ENCODE results near the gene CCDC136.

The CCDC136 gene

DNA sequence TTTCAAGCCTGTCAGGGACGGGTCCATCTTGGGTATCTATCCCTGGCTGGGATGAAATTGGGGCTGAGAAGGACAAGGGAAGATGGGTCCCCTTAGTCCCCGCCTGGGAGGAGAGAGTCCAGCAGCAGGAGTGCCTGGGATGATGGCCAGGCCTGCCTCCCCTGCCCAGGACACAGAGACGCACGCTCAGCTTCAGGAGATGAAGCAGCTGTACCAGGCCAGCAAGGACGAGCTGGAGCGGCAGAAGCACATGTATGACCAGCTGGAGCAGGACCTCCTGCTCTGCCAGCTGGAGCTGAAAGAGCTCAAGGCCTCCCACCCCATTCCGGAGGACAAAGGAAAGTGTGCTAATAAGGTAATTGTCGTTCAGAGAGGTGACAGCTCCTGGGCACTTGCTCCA is 15.4 kb downstream of the CCDC136 start:
- no peak for DNase-seq

DNA sequence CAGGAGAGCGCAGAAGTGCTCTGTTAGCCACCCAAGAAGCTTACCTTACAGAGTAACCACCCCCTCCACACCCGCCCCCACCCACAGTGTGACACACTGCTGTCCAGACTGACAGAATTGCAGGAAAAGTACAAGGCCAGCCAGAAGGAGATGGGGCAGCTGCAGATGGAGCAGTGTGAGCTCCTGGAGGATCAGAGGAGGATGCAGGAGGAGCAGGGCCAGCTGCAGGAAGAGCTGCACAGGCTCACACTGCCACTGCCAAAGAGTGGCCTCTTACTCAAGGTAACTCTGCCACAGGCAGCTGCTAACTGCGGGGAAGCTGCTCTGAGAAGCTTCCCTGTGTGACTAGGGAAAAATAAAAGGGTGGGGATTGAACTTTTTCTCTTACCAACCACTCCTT is 17.6 kb downstream of the CCDC136 start:
- no peak for DNase-seq

- DNase-seq: no peak
Observed at GRCh38 chr7:128810473-128810872, 18.7 kb downstream of the CCDC136 start.

GRCh38 chr7:128810997-128811396 is 19.2 kb downstream of the CCDC136 start:
- no peak for DNase-seq

- DNase-seq: no peak
Observed at GRCh38 chr7:128811631-128812430, 20.1 kb downstream of the CCDC136 start.

GRCh38 chr7:128812514-128813168 is 20.9 kb downstream of the CCDC136 start:
- DNase-seq: peak; percentile 41

- DNase-seq: no peak
Observed at GRCh38 chr7:128814499-128814898, 22.7 kb downstream of the CCDC136 start.

DNA sequence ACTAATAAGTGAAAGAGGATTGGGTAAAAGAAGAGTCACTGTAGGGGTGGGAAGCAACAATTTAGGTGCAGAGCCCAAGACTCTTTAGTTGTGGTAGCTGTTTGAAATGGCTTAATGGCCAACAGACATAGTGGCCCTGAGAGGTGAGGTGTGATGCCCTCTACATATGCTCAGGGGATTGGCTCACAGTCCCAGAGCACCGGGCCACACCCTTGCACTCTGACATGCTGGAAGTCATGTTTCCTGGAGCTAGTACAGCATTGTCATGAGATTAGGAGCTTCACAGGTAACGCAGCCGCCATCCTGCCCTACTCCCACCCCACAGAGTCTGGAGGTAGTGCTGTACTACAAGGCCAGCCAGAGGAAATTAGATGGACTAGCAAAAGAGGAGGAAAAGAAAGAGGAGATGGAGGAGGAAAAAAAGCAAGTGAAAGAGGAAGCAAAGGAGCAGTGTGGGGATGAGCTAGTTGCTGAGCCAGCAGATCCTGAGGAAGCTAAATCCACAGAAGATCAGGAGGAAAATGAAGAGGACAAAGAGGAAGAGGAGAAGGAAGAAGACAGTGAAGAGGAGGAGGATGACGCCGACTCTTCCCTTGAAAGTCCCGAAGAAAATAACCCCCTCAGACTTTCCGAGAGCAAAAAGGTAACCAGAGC is 23.6 kb downstream of the CCDC136 start:
- no peak for DNase-seq

DNA sequence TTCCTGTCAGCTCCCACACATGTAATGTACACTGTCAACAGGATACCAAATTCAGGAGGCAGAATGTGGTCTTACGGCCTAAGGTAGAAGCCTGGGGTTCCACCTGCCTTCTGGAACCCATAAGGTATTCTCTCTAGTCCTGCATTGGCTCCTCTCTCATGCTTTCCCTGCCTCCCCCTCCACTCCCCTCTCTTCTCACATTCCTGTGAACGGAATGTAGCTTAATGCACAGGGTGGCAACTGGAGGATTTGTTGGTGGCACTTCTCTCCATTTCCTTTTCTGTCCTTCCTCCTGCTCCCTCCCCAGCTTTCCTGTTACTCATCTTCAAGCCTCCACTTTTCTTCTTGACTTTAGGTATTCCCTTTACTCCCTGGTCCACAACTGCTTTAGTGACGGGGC is 26.9 kb downstream of the CCDC136 start:
- DNase-seq: no peak

DNA sequence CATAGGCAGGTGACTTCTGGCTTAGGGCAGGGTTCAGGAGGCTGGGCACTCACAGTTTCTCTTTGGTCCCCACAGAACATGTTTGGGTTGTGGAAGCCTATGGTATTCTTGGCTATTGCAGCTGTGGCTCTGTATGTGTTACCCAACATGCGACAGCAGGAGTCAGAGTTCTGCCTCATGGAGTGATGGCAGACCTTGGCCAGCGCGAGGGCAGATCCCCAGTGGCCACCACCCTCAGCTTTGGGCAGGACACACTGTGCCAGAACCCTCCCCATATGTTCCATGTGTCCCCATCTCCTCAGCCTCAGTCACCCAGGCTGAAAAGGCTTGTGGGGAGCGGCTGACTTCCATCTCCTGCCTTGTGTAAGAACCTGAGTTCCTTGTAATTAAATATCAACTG is 30.0 kb downstream of the CCDC136 start:
- no peak for DNase-seq

DNA sequence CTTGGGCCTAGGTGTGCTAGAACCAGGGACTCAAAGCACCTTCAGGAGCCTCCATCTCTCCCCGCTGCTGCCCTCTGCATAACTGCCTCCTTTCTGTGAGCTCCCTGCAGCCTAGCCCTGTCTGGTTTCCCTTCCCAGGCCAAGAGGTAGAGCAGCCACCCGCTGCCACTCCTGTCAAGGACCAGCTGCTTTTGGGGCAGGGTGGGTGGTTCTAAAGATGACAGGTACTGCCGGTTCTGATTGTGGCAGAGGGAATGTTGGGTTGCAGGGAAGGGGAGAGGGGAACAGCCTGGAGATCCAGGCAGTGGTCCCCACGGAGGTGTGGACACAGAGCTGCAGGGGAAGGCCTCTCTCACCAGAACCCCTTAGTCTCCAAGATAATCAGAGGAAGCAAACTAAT is 34.7 kb downstream of the CCDC136 start:
- no peak for DNase-seq

- no peak for DNase-seq
Observed at GRCh38 chr7:128826916-128827247, 35.1 kb downstream of the CCDC136 start.

DNA sequence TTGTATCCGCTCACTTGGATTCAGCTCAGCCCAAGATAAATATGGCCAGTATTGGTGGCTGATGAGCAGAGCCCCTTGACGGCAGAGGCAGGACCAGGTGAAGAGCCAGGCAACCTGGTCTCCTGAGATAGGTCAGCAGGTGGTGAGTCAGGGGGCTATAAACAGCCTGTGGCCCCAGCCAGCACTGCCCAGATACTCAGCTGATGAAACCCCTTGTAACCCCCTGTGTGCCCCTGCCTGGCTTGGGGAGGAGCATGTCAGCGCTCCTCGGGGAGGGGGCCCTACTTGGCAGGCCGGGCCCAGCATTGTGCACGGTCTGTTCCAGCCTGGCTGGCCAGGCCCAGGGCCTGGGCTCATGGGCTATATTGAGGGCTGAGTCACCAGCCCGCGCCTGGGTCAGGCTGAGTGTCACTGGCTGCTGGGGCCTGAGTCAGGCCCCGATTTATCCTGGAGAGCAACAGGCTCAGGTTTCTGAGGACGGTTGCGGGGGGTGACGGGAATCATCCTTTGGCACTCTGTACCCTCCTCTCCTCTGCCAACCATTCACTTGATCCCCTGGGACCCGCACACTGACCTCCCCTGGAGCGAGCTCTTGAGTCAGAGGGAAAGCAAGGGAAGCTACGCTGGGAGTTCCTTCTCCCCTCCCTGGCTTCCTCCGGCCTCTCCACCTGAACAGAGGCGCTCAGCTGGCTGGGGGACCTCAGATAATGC is 35.6 kb downstream of the CCDC136 start:
- no peak for DNase-seq

DNA sequence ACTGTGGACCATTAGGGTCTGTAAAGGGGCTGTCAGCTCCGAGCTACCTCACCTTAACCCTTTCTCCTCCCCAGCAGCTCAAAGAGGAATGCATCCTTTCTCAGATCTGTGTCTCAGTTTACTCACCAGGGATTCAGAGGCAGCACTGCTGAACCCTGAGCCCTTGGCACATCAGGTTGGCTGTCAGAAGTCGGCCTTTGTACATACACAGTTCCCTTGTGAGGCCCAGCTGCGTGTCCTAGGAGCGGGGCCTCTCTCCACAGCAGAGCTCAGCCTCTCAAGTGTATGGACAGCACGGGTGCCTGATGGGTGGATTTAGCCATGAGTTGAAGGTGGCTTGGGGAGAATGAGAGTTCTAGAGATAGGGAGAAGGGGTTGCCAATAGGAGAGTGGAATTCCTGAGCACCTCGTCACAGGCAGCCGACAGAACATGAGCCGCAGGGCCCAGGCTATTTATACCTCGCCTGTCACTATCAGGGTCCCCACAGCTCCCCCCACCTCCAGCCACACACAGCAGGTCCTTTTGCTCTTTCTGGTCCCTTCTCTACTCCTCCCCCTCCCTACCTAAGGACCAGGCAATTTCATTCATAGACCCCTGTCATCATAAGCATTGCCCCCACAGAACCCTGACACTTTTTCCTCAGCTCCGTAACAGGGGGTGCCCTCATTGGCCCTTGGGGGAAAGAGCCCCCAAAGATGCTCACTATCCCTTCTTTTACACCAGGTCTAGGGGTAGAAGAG is 36.4 kb downstream of the CCDC136 start:
- no peak for DNase-seq

DNA sequence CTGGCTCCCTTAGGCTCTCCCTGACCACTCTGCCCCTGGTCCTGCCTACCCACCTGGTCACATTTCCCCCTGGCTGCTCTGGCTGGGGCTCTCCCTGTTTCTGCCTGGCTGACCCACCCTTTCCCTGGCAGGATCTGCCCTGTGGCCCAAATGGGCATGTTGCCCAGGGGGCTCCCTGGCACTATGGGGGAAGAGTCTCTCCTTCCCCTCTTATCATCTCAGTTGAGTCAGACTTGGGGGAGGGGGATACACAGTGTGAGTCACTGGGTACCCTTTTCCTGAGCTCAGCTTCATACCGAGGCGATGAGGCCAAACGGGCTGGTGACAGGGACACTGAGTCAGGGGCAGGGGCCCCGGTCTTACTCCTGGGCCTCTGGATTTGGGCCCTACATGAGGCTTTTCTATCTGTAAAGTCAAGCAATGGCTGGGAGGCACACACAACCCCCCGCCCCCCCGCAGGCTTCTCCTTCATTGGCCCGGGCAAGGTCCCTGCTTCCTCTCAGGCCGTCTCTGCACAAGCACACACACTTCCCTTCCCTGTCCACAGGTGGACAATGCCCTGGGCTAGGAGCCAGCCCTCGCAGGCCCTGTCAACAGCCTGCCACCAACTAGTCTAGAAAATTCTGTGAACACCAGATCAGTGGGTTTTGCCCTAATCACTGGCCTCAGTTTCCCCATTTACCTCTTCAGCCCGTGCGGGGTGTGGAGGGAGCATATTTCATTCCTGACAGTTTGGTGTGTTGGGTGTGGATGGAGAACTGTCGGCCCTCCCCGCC is 37.8 kb downstream of the CCDC136 start:
- DNase-seq: no peak

DNA sequence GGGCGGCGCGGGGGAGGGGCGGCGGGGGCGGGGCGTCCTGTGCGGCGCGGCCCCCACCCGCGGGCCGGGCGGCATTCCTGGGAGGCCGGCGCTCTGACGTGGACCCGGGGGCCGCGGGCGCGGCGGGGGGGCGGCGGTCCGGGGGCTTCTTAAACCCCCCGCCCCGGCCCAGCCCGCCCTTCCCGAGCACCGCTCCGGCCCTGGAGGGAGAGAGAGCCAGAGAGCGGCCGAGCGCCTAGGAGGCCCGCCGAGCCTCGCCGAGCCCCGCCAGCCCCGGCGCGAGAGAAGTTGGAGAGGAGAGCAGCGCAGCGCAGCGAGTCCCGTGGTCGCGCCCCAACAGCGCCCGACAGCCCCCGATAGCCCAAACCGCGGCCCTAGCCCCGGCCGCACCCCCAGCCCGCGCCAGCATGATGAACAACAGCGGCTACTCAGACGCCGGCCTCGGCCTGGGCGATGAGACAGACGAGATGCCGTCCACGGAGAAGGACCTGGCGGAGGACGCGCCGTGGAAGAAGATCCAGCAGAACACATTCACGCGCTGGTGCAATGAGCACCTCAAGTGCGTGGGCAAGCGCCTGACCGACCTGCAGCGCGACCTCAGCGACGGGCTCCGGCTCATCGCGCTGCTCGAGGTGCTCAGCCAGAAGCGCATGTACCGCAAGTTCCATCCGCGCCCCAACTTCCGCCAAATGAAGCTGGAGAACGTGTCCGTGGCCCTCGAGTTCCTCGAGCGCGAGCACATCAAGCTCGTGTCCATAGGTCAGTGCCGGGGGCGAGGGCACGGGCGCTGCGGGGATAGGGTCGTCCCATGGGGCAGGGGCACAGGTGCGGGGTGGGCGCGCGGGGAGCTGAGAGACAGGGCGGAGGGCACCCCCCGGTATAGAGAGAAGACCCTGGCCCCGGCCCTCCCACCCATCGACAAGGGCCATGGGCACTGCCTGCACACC is 38.7 kb downstream of the CCDC136 start, which contains the start of gene FLNC:
FLNC (plus strand) TSS at position 176 of the 947 bp plus-strand sequence; CDS start at position 408, 232 bp downstream.
- no peak for DNase-seq

- DNase-seq: no peak
Observed at GRCh38 chr7:128831178-128831993, 39.6 kb downstream of the CCDC136 start.

DNA sequence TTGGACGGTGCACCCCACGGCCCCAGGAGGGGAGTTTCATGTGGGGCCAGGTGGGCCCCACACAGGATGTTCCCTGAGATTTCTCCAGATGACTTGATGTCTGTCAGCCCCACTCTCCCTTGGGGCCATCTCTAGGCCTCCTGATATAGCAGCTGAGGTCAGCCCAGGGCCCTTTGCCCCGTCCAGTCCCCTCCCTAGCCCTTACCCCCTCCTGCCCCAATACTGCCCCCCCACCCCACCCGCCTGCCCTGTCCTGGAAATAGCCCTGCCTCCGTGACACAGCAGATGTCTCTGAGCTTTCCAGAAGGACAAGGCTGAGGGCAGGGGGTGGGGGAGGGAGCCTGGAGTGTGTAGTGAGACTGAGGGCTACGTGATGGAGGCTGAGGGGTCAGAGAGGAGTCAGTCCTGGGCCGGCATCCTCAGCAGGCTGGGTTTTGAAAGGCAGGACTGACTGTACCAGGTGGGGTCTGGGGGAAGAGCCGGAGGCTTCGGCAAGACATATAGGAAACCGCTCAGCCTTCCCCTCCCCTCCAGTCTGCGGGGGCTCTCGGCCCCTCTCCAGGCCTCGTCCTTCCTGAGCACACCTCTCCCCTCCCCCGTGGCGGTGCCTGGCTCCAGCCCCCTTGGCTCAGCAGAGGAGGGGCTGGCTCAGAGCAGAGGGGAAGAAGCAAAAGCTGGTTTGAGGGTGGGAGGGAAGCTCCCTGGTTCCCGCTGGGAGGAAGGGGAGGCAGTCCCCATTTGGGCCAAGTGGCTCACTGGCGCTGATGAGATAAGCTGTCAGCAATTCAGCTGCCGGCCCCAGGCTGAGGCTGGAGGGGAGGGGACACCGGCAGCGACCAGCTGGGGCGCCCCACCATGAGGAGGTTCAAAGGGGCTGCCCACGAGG is 40.5 kb downstream of the CCDC136 start:
- DNase-seq: no peak

DNA sequence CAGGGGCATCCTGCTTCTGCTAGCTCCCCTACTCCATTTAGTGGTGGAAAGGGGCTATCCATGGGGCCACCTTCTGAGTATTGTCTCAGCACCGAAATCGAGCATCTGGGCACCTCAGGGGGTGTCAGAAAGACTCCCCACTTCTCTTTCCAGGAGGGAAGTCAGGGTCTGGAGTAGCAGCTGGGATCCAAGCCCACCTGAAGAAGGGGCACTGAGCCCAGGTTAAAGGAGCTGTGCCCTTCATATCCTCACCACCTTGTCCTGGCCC is 41.0 kb downstream of the CCDC136 start:
- no peak for DNase-seq

Measured in NCI-H748 treated with DMSO at 0.1 percent for 48 hours (cell line).